GM21515 (cell line): Measurements from ENCODE around the gene BEST2.

Experiments used
- ATAC-seq: cut with Tn5 transposase; IDR thresholded peaks from one replicate; pipeline ENCODE4 v1.9.1; 2021; ENCODE audit not compliant: unreplicated experiment

Gene BEST2

DNA sequence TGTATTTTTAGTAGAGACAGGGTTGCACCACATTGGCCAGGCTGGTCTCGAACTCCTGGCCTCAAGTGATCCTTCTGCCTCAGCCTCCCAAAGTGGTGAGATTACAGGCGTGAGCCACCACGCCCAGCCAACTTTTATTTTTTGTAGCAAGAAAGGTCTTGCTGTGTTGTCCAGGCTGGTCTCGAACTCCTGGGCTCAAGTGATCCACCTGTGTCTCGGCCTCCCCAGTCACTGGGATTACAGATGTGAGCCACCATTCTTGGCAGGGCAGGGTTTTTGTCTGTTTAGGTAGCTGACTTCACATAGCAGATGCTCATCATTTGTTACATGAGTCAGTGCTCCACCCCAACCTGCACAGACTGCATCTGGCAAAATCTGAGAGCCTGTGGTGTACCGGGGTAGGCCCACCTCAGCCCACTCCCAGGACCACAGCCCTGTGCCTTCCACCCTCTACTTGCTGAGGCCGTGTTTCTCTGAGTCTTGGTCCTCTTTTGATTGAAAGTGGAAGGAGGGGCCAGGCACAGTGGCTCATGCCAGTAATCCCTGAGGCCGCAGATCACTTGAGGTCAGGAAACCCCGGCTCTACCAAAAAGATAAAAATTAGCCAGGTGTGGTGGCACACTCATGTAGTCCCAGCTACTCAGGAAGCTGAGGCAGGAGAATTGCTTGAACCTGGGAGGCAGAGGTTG, 23.7 kb upstream of the BEST2 start:
- no peak for ATAC-seq

GRCh38 chr19:12730064-12730463, 21.5 kb upstream of the BEST2 start:
- no peak for ATAC-seq

DNA sequence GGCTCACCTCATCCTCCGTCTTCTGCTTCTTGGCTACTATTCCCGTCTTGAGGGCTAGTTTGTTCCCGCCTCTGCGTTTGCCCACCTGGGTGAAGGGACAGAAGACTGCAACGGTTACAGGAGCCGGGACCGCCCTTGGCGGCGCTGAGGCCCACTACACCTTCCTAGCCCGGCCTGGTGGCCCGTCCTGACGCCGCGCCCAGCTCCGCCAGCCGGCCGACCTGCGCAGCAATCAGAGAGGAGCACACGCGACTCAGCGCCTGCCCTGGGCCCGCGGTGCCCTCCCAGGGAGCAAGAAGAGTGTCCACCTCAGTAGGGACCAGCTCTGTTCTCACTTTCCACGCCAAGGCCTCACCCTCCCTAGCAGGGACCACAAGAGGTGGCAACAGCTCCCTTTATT, 20.3 kb upstream of the BEST2 start:
- ATAC-seq = no peak

GRCh38 chr19:12733369-12734214, 18.0 kb upstream of the BEST2 start:
- ATAC-seq = no peak

GRCh38 chr19:12736995-12737834, 14.4 kb upstream of the BEST2 start, which contains the start of gene GET3:
Gene GET3, plus strand, starts transcription at chr19:12737497. Its CDS starts 9 bp downstream, at chr19:12737506.
- ATAC-seq = peak; percentile 62

DNA sequence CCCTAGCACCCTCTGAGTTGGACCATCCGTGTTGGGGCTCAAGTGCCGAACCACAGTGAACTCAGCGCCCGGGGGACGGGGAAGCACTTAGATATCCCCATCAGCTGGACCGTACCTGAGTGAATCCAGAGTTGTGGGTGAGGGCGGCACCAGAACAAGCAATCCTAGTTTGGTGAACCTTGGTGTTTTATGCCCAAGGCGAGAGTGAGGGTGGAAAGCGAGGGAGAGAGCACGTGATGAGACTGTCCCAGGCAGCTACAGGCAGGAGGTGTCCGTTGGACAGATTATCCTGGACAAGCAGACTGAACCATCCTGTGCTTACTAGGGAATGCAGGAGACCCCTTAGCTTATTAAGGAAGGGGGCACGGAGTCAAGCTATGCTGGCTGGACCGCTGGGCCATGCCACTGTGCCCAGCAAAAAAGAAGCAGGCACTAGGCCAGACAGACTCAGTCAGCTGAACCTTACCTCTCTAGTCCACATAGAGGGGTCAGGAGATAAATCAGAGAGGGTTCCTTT, 13.7 kb upstream of the BEST2 start:
- ATAC-seq = no peak

- ATAC-seq = no peak
These were observed 6.3 kb upstream of the BEST2 start for GRCh38 chr19:12745166-12745897.

- no peak for ATAC-seq
These were observed 3.1 kb upstream of the BEST2 start for GRCh38 chr19:12748489-12748888.

- ATAC-seq = no peak
These were observed 1.6 kb upstream of the BEST2 start for GRCh38 chr19:12749938-12750521.

GRCh38 chr19:12750851-12751250, 740 bp upstream of the BEST2 start:
- ATAC-seq = no peak

DNA sequence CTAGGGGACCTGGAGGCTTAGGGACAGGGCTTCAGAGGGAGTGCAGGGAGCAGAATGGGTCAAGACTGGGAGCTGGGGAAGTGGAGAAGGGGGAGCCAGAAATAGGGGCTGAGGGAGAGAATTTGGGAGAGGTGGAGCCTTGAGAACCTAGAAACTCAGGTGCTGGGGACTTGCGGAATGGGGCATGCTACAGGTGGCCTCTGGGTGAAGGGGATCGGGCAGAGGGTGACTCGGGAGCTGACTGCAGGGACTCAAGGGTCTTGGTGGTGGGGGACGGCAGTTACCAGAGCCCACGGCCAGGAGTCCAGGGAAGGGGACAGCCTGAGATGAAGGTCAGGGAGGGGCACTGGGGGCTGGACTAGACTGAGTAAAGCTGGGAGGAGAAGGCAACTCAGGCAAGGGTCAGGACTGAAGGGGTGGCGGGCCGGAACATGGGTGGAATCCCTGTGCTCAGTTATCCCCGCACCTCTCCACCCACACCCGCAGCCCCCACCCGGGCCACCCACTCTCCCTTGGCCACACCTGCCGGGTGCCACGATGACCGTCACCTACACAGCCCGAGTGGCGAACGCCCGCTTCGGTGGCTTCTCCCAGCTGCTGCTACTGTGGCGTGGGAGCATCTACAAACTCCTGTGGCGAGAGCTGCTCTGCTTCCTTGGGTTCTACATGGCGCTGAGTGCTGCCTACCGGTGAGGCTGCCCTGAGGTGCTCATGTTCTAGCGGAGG, 628 bp downstream of the BEST2 start:
- ATAC-seq = no peak

DNA sequence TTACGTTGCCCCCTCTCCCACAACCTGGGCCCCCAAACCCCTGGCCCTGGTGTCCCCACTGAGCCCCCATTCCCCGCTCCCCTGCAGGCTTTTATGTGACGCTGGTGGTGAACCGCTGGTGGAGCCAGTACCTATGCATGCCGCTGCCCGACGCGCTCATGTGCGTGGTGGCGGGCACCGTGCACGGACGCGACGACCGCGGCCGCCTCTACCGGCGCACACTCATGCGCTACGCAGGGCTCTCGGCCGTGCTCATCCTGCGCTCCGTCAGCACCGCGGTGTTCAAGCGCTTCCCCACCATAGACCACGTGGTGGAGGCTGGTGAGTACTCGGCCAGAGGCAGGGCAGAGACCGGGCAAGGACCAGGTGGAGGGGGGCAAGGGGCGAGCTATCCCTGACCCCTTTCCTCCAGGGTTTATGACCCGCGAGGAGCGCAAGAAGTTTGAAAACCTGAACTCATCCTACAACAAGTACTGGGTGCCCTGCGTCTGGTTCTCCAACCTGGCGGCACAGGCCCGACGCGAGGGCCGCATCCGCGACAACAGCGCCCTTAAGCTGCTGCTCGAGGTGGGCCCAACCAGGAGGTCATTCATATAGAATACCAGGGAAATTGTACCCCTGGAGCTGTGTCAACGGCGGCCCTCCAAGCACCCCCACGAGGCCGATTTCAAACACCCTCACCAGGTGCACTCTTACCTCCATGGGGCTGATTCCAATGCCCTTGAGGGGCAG, 3.0 kb downstream of the BEST2 start:
- ATAC-seq = no peak

- ATAC-seq = no peak
These were observed 4.7 kb downstream of the BEST2 start for GRCh38 chr19:12756150-12756883.

DNA sequence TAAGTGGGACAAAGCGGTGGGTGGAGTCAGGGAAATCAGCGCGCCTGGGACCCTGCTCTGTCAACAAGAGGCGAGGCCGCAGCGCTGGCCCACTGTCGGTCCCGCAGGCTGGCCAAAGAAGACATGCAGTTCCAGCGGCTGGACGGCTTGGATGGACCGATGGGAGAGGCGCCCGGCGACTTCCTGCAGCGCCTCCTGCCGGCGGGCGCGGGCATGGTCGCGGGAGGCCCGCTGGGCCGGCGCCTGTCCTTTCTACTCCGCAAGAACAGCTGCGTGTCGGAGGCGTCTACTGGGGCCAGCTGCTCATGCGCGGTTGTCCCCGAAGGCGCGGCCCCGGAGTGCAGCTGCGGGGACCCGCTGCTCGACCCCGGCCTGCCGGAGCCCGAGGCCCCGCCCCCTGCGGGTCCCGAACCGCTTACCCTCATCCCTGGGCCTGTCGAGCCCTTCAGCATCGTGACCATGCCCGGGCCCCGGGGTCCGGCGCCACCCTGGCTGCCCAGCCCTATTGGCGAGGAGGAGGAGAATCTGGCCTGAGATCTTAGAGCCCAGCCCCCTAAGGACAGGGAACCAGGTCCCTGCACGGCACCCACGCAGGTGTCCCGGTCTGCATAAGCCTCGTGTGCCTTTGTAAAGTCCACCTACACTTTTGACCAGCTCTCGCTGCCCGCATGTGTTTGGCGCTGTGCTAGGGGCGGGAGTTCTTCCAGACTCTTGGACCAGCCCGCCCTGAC, 6.1 kb downstream of the BEST2 start:
- no peak for ATAC-seq

- no peak for ATAC-seq
These were observed 8.1 kb downstream of the BEST2 start for GRCh38 chr19:12759686-12760085.

DNA sequence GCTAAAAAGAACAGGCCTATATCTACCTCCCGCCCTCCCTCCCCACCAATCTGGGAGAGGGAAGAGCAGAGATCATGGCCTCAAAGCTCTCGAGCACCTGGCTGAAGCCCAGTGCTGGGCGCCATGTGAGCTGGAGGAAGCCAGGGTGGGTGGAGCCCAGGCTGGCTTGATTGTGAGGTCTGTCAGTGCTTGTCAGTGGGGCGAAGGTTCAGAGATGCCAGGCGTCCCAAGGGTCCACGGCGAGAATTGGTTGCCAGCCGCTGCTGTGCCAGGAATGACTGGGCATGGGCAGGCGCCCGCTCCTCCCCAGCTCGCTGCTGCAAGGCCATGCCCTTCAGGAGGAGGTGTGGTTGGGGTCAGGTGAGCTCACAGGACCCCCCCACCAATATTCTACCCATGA, 11.5 kb downstream of the BEST2 start:
- no peak for ATAC-seq

DNA sequence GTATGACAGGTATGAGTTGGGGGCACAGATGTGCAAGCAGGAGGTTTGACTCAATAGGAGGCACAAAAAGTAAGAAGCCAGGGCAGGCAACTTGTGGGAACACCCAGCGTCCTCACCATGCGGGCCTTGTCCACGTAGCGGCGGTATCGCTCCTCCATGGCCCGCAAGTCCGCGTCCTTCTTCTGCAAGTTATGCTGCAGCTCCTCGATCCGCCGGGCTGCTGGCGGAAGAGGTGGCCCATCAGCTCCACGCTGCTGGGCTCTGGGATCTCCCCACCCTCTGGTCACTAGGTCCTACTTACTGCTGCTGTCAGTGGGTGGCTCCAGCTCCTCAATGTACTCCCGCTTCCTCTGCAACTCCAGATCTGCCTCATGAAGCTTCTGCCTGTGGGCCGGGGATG, 13.1 kb downstream of the BEST2 start:
- no peak for ATAC-seq
